ENCODE results near the gene LEF1.
"Not testable (repeated sequence)": the region's sequence is repeated elsewhere in the genome, so short reads cannot be mapped to it uniquely, and the experiment has no call there.

Gene LEF1

DNA sequence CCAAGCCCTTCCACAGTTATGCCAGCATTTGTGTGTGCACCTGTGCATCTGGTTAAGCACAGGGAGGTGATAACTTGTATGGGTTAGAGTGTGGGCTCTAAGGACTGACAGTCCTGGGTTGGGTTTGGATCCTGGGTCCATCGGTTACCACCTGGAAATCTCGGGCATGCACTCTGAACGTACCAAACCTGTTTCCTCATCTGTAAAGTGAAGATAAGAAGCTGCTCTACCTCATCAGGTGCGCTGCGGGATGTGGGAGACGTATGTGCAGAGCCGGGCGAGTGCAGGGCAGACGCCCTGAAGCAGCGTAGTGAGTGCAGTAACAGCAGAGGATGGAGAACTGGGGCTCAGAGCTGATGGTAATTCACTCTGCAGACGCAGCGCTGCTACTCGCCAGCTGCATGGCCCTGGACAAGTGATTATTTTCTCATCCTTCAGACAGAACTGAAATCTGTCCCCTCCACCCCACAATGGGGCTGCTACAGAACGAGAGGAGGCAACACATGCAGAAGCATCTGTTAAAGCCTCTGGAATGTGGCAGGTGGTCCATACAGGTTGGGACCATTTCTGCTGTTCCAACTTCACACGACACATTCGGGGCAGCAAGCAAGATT lies 114.6 kb downstream of the LEF1 start:
- DNase-seq, result no peak

DNA sequence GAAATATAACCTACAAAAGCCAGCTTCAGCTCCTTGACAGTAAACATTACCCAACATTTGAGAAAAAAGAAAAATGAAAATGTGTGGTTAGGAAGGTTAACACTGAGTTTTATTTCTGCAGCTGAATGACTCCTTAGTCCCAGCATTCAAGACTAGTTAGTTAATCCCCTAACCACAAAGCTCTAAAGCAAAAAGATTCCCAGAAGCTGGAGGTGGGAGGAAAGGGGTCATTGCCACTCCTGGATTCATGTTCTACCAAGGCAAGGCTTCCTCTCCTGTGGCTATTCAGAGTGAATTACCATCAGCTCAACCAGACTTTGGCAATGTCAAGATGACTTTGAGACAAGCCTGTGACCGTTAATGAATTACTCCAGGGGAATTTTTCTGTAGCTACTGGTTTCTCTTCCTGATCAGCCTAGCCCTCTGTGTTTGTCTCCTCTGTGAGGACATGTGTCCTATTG lies 115.5 kb downstream of the LEF1 start:
- no peak for DNase-seq

DNA sequence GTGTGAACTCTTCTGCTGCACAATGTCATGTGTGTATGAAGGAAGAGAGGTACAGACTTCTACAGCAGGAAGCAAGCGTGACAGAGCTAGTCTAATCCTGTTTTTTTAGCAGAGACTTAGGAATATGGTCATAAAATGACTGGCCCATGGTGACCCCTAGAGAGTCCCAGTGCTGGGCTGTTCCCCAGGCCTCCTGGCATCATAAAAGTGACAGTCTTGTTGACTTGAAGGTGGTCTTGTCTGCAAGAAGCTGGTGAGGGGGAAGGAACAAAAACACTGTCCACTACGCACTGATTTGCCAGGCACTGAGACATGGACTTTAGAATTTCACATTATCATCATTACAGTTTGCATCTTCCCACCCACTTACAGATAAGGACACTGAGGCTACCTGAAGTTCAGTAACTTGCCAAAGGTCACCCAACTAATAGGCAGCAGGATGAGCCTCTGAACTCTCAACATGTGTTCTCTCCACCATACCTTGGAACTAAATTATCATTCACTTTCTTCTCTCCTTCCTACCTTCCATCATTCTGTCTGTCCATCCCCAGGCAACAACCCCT lies 116.1 kb downstream of the LEF1 start:
- no peak for DNase-seq

DNA sequence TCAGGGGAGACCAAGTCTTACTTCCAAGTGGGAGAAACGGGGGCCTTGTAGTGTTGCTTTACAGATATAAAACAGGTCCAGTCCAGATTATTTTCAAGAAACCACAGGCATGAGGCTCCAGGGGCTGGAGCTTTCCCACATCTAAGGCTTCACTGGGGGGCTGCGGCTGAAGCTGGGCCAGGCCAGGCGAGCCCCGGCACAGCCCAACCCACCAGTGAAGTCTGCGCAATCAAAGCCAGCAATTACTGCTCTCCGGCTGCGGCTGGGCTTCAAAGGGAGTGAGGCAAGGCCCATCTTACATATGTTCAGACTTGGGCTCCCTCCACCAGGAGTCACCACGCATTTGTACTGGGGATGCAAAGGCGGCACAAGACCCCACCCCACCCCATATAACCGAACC lies 117.4 kb downstream of the LEF1 start:
- DNase-seq, result no peak

DNA sequence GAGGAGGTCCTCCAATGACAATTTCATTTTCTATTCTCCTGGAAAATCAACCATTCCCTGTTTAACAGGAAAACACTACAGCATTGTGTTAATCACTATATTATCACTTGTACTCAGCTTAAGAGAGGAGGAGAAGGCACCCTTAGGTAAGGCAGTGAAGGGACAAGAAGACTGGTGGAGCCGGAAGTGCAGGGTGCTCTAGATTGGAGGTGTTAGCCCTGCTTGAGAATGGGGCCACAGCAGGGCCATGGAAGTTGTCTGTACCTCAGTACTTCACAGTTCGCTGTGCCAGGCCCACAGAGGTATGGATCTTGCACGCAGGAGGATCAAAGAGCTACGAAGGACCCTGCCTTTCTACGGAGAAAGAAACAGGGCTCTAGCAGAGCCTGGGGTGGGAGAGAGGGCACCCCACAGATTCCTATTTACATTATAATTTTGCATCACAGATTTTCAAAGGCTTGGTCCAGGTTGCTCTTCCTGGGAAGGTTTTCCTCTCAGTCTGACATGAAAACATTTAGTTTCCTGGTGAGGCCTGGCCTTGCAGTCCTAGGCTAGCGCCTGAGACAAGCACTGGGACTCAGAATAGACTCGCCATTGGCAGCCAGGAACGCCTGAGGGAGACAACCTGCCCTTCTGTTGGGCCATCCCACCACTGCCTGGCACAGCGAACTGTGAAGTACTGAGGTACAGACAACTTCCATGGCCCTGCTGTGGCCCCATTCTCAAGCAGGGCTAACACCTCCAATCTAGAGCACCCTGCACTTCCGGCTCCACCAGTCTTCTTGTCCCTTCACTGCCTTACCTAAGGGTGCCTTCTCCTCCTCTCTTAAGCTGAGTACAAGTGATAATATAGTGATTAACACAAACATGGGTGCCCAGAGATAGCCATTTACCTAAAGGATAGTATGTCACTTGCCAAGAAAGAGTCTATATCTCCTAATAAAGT lies 118.3 kb downstream of the LEF1 start:
- not testable (repeated sequence) for DNase-seq

DNA sequence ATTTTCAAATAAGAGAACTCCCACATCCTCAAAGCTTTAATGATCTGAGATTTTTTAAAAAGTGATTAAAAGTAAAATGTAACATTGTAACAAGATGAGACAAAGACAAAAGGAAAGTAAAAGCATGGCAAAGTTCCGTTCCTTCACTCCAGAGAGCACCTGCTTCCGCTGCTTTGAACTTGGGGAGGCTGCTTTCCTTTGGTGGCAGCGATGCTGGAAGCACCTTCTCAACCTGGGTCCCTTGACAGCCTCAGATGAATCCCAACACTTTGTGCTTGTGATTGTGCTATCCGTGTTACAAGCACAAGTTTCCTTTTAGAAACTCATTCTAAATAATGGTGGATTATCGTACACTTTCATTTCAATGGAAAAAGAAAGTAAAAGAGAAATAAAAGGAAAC lies 119.3 kb downstream of the LEF1 start:
- no peak for DNase-seq

DNA sequence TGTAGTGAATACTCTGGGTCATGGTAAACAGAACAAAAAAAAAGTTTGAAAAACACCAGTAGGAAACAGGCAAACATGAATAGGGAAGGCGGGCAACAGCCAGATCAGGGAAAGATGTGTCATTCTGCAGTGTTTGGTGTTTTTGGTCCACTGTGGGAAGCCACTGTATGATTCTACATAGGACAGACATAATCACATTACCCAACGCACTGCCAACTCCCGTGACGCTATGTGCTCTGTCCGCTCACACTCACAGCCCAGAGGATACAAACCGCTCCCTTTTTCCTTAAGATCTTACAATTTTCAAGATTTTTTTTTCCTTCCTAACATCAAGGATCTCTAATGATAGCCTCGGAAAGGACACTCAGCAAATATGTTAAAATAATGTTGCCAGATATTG lies 119.7 kb downstream of the LEF1 start:
- no peak for DNase-seq

DNA sequence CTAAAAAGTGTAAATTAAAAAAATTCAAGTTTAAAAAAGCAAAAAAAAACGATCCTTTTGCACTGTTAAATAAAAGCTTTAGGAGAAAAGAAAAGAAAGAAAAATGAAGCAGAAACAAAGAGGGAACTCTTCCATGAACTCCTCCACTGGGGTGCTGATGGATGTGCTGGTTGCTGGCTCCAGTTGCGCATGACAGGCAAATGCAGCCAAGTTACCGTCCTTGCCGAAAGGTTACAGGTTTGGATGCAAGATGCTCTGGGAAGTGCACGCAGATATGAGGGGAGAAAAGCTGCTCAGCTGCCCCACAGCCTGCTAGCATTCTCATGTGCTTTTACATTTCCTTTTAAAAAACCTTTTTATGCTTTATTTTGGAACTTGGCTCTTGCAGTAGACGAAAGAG lies 120.6 kb downstream of the LEF1 start:
- DNase-seq, result no peak

DNA sequence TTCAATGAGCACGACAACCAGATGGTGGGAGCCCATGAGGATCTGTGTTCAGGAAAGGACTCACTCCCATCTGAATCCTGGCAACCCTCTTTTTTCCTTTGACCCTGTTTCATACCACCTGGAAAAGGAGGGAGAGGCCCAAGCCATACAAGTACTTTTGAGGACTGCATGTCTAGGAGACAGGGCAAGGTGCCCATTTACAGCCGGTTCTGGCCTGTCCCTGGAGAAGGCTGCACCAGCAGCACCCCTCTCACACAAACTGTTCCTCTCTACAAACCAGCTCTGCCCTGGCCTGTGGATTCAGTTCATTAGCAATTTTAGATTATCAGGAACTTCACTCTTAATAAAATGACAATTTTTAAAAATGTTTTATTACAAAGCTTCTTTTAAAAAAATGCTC lies 121.5 kb downstream of the LEF1 start:
- no peak for DNase-seq

DNA sequence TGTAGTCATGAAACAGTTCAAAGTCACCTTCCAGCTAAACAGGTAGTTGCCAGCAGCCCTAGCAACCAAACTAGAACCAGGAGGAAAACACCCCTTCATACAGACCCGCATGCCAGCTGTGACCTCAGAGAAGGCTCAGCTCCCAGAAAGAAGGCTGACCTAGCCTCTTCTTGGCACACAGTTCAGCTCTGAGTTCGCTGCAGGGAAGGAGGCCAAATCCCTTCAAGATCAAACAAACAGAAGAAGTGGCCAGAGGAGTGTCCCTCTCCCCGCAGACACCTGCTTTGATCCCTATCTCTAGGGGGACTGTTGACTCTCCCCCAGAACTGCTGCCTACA lies 123.1 kb downstream of the LEF1 start:
- DNase-seq, result no peak

DNA sequence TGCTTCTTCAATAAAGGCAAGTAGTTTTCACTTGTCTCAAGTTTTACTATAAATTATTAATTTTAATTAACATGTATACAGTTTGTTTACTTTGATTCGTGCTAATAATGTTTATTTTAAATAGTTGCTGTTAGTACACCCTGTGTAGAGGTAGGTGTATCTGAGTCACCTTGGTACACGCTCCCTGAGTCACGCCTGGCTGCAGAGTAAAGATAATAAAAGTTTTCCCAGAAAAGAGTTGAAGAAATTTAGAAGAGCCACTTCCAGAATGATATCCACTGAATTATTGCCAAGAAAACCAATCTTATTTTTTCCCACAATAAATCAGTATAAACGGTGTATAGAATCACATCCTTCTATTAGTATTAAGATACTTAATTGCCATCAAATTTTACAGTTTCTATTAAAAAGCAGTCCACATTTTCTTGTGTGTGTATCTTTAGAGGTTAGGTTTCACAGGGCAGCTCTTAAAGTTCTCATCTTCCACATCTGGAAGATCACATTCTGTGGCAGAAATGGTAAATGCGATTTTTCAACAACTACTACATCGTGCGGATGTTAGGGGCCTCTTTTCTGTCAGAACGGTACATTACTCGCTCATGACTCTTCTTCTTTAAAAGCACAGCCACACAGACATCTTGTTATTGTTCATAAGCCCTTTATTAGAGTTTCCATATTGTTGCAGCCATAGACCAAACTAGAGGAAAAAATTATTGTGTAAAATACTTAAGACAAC lies 123.6 kb downstream of the LEF1 start:
- DNase-seq, result no peak

DNA sequence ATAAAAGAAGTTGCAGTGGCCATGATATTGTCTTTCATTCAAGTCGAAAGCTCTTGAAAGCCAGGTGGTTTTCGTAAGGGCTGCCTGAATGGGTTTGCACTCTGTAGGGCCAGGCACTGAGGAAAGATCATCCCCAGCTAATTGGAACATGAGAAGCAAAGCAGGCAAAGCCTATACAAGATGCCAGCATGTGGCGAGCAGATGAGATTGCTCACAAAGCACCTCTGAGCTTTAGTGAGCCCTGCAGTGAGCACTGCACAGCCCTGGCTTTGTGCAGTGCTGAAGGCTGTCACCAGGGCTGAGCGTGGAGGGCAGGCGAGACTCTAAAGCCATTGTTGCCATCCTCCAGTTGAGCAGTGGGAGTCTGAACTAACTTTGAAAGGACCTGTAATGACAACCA lies 125.2 kb downstream of the LEF1 start:
- no peak for DNase-seq

DNA sequence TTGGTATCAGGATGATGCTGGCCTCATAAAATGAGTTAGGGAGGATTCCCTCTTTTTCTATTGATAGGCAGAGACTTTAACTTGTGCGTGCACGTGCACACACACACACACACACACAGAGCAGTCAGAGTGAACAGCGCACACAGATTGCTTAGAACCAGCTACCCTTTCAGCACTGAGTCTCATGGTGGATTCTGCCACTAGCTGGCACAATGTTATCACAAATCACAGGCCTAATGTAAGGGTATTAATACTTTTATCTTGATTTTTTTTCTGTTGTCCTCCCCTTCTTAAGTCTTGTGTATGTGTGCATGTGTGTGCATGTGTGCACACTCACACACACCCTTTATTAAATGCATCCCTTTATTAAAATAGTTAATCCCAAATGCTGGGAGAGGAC lies 125.8 kb downstream of the LEF1 start:
- DNase-seq, result no peak

DNA sequence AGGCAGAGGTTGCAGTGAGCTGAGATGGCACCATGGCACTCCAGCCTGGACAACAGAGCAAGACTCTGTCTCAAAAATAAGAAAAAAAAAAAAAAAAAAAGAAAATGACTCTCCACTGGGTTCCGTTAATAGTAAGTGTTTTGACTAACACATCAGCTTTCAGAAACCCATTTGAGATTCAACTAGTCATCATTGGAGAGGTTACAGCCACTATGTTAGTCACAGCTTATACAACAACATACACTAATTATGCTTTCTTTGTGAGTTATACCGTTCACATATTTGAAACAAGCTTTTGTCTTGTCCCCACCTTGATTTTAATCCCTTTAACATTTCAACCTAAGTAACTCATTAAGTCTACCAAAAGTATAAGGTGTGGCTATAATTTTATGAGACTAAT lies 130.8 kb downstream of the LEF1 start:
- DNase-seq, result no peak

DNA sequence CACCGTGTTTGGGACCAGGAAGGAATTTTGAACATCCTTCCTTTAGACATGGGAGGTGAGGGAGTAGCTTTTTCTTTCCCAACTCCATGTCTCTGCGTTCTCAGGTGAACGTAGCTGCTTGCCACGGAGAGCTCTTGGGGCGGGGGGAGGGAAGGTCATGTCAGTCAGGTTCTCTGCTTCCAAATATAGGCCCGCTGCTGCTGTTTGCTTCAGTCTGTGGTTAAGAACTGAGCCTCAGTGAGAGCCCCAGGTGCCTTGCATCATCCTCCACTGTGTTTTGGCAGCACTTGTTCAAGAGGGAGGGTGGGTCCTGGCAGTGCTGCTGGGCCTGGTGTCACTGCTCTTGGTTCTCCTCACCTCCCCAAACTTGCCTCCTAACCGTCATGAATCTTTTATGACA lies 132.5 kb downstream of the LEF1 start:
- peak; percentile 51 to 58 for DNase-seq

DNA sequence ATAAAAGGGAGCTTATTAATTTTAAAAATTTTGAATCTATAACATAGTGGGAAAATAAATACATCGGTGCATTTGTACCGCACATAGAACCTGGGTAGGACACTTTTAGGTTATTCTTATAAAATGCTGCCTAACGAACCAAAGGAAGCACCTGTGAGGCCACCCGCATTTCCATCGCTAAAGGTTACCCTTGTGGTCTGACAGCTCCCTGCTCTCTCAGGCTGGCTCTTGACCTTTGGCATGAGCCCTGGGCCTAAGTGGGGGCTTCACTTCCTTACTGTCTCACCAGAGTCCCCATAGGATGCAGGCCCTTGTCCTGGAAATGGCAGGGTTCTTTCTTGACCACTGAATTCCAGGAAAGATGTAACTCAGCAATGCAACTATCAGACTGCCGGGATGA lies 133.0 kb downstream of the LEF1 start:
- DNase-seq, result no peak

DNA sequence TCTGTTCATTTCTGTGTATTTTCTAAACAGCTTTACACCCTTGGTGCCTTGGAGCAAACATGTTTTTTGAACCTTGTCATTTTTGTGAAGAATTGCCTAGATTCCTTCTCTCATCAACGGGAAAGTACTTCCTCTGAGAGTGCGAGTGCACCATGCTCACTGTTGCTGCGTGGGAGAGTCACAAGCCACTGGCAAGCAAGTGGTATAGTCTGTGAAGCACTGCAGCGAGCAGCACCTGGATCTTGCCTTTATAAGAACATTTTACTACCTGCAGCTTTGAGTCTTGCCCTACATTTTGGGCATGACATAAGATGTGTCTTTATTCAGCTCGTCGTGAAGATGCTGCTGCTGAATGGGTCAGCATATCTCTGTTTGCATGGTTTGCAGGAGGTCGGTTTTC lies 134.2 kb downstream of the LEF1 start:
- no peak for DNase-seq

DNA sequence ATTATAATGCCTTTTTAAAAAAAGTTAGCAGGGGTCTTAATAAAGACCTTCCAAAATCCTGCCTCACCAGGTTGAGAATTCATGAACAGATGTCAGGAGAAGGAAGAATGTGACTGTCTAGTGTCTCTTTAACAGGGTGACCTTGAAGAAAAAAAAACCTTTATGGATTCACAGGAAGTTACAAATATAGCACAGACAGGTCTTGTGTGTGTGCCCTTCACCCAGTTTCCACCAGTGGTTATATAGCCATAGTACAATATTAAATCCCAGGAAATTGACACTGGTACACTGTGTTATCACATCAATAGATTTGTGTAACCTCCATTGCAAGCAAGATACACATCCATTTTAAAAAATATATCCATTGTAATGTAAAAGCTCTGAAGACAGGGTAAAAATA lies 135.4 kb downstream of the LEF1 start:
- no peak for DNase-seq

DNA sequence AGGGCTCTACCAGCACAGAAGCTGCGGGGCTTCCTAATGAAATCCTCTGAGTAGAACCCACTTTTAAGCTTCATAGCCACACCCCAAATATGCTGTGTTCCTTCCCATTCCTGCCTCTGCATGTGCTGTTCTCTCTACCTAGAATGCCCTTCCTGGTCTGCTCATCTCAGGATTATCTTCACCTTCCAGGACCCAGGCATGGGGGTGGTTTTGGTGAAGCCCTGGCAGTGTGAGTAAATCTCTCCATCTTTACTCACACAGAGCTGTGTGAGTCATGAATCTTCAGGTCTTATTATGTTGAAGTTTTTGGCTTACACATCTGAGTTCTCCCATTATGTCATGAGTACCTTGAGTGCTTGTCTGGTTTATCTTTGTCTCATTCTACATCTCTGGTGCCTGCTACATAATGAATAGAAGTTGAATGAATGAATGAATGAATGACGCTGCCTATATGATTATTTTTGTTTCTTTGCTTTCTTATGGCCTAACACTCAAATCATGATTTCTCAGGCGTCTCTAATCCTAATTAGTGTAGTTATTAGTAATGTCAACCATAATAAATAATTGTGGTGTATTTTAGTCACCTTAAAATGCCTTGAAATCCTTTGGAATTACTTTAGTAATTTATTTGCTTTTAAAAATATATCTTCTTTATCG lies 137.2 kb downstream of the LEF1 start:
- peak in 1 of 2 experiments; percentile 34 for DNase-seq

DNA sequence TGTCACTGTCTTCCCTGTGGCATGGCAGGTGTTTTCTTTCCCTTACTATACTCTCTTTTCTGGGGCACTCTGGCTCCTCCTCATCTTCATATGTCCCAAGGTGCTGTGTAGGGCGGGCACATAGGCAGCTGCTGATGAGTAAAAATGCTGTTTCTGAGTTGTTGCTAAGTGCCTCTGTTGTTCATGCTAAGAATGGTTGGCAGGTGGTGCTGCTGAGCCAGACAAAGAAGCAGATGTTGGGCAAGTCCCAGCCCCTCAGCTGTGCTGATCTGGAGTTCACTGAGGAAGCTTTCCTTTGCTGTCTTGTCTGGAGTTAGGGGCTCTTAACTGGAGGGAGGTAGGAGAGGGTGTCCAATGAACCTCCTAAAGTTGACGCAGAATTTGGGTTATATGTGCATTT lies 138.4 kb downstream of the LEF1 start:
- DNase-seq, result peak; percentile 67 to 69

DNA sequence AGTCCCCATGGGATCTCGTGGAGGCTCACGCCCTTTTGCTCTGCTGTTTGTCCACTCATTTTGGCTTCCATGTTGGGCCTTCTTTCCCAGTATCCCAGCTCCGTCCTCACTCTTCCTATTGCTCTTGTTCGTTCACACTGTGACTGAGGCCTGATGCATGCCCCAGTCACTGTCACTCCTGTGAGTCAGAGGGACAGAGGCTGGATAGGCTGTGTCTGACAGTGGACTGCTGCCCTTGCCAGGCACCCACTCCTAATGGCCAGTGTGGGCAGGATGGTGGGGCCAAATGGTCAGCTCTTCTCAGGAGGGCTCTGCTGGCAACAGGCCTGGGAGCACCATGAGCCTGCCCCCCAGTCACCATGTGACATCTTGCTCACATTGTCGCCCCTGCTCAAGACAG lies 139.0 kb downstream of the LEF1 start:
- no peak for DNase-seq

DNA sequence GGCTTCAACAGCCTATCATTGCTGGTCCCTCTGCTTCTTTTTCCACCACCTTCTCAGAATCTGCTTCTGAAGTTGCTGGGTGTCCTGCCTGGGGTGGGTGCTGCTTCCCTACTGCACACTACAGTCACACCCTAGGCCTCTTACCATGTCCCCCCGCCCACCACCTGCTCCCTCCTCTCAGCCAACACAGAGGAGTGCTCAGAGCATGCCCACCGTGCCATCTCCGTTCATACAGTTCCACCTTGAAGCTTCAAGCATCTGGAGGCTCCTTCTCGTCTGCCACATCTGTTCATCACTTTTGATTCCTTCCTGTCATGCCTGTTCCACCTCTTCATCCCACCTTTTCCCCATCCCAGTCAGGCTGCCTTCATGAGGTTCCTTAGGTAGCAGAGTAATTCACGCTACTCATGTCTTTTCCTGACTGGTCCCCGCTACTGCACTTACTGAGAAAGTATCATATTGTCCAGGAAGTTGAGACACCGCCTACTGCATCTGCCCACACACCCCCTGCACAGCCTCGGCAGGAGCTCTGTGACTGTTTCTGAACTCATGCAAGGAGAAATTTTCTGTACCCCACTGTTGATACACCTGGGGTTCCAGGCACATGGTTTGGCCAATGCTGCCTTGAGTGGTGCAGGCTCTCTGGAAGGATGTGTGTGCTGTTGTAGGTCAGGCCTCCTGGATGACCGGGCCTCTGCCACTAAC lies 139.6 kb downstream of the LEF1 start:
- peak; percentile 60 to 67 for DNase-seq

DNA sequence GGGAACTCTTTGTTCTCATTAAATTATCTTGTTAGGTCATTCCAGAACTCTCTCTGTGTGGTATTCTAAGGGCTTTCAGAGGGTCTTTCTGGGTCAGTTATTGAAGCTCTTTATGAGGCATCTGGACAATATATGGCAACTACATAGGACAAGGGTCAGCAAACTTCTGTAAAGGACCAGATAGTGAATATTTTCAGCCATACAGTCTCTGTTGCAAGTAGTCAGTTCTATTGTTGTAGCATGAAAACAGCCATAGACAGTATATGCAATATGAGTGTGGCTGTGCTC lies 143.9 kb downstream of the LEF1 start:
- DNase-seq, result no peak

Measured in activated CD4-positive, alpha-beta T cell treated with anti-CD3 and anti-CD28 coated beads, Interleukin-2, amount 50 U/mL, for 4 hours (primary cell).